Central memory CD4-positive, alpha-beta T cell (primary cell): Measurements from ENCODE around the gene ATF1.

ENCODE experiments used
- DNase-seq: peaks from one replicate; pipeline ENCODE4 v3.0.0; 2022
- total RNA-seq, 3 experiments: gene quantifications; one replicate each; lab custom pipeline; 2026; lab: John Stamatoyannopoulos, UW

The ATF1 gene
- total RNA-seq, result 18.1 to 75.6 (median 61.9) reads per million in 3 experiments

- peak; percentile 91 for DNase-seq
These were observed at the start of gene ATF1 for GRCh38 chr12:50763639-50764285. ATF1 (plus strand) TSS chr12:50764101; CDS start chr12:50780146, 16,045 bp downstream.

GRCh38 chr12:50715174-50715573, 48.7 kb upstream of the ATF1 start:
- no peak for DNase-seq

- DNase-seq, result no peak
These were observed 45.1 kb upstream of the ATF1 start for GRCh38 chr12:50718760-50719159.

GRCh38 chr12:50720085-50720484, 43.8 kb upstream of the ATF1 start:
- DNase-seq, result no peak

GRCh38 chr12:50720501-50720900, 43.4 kb upstream of the ATF1 start:
- DNase-seq, result no peak

GRCh38 chr12:50723865-50724264, 40.0 kb upstream of the ATF1 start:
- DNase-seq, result no peak

GRCh38 chr12:50725011-50725942, 38.6 kb upstream of the ATF1 start:
- no peak for DNase-seq

GRCh38 chr12:50727466-50727865, 36.4 kb upstream of the ATF1 start:
- DNase-seq, result no peak

- no peak for DNase-seq
These were observed 35.5 kb upstream of the ATF1 start for GRCh38 chr12:50728417-50728816.

GRCh38 chr12:50728841-50729240, 35.1 kb upstream of the ATF1 start:
- DNase-seq, result no peak

- DNase-seq, result no peak
These were observed 31.3 kb upstream of the ATF1 start for GRCh38 chr12:50732591-50732990.

- DNase-seq, result no peak
These were observed 30.2 kb upstream of the ATF1 start for GRCh38 chr12:50733706-50734105.

- DNase-seq, result no peak
These were observed 29.3 kb upstream of the ATF1 start for GRCh38 chr12:50734409-50735263.

GRCh38 chr12:50739611-50740010, 24.3 kb upstream of the ATF1 start:
- DNase-seq, result no peak

- DNase-seq, result no peak
These were observed 23.6 kb upstream of the ATF1 start for GRCh38 chr12:50740307-50740706.

- DNase-seq, result no peak
These were observed 21.1 kb upstream of the ATF1 start for GRCh38 chr12:50742776-50743175.

- no peak for DNase-seq
These were observed 18.0 kb upstream of the ATF1 start for GRCh38 chr12:50745861-50746260.

- DNase-seq, result no peak
These were observed 17.5 kb upstream of the ATF1 start for GRCh38 chr12:50746431-50746830.

- DNase-seq, result no peak
These were observed 16.1 kb upstream of the ATF1 start for GRCh38 chr12:50747817-50748216.

GRCh38 chr12:50749459-50749882, 14.4 kb upstream of the ATF1 start:
- DNase-seq, result no peak

- no peak for DNase-seq
These were observed 13.5 kb upstream of the ATF1 start for GRCh38 chr12:50750366-50750765.

- DNase-seq, result no peak
These were observed 11.8 kb upstream of the ATF1 start for GRCh38 chr12:50751948-50752721.
